Tibial nerve (tissue), 4 donors: ENCODE measurements around the gene ALX4. TPM values are rescaled to one million over a fixed set of nuclear protein-coding genes. Genes with fewer than 3 reads are reported as not detected.

Experiments used
- DNase-seq, 2 donors: peaks; one replicate each; pipeline ENCODE4 v3.0.0-alpha.2; 2019; ENCODE audit warnings: low spot score in 2 of 2
- H3K27ac ChIP-seq, 4 donors: fragments of 200-600 bp; sonication (generic) in 3 of 4; one replicate each; pipeline ENCODE4 v1.5.1; 2017 to 2019; ENCODE audit warnings: mild to moderate bottlenecking in 1 of 4
- H3K27me3 ChIP-seq, 2 donors: fragments of 200-600 bp; sonication (generic) in 1 of 2; one replicate each; pipeline versions ENCODE4 v1.5.1 to v1.6.0; 2017 to 2019
- H3K36me3 ChIP-seq, 3 donors: fragments of 200-600 bp; sonication (generic); one replicate each; pipeline ENCODE4 v1.5.1; 2018 to 2019
- H3K4me1 ChIP-seq, 4 donors: fragments of 200-600 bp; sonication (generic) in 3 of 4; one replicate each; pipeline ENCODE4 v1.5.1; 2017 to 2019
- H3K4me3 ChIP-seq, 4 donors: fragments of 200-600 bp; sonication (generic) in 3 of 4; one replicate each; pipeline ENCODE4 v1.5.1; 2017 to 2019; ENCODE audit warnings: mild to moderate bottlenecking in 1 of 4, moderate library complexity in 1 of 4
- H3K9me3 ChIP-seq, 4 donors: fragments of 200-600 bp; sonication (generic) in 3 of 4; one replicate each; pipeline ENCODE4 v1.5.1; 2017 to 2019
- EP300 ChIP-seq, 2 donors: sonication (generic); formaldehyde crosslinking; IDR thresholded peaks; one replicate each; pipeline ENCODE4 v1.6.1; 2017; ENCODE audit warnings: antibody characterized with exemption in 2 of 2, mild to moderate bottlenecking in 1 of 2
- POLR2A ChIP-seq, 2 donors: fragments of 450-650 bp; IDR thresholded peaks; one replicate each; pipeline ENCODE4 v1.6.1; 2017; ENCODE audit warnings: antibody characterized with exemption in 2 of 2, mild to moderate bottlenecking in 2 of 2, moderate library complexity in 2 of 2
- WGBS, 2 donors: methylation state at CpG; one replicate each; pipeline ENCODE4 v1.1.5; 2018; 5-methylcytosine and 5-hydroxymethylcytosine counted together
- total RNA-seq, 4 donors: library from RNA; depleted of rRNA; stranded (reverse); fragments of >200 nt; gene quantifications; one replicate each; pipeline ENCODE4 v1.1.0, GENCODE V29; 2016
- TF ChIP-seq, protein P1 (sequence below), 5 experiments: fragments of 200-600 bp in 3 of 5; fragments of 450-650 bp in 2 of 5; sonication (generic) in 3 of 5; IDR thresholded peaks; one replicate each; pipeline ENCODE4 v1.5.1; 2016 to 2019; ENCODE audit warnings: antibody characterized with exemption in 5 of 5, mild to moderate bottlenecking in 3 of 5, moderate library complexity in 2 of 5

ALX4 gene
- total RNA-seq, 4 donors from 2014 or later, result under 0.01 to 0.30 (median 0.22) TPM; not detected in 1

DNA sequence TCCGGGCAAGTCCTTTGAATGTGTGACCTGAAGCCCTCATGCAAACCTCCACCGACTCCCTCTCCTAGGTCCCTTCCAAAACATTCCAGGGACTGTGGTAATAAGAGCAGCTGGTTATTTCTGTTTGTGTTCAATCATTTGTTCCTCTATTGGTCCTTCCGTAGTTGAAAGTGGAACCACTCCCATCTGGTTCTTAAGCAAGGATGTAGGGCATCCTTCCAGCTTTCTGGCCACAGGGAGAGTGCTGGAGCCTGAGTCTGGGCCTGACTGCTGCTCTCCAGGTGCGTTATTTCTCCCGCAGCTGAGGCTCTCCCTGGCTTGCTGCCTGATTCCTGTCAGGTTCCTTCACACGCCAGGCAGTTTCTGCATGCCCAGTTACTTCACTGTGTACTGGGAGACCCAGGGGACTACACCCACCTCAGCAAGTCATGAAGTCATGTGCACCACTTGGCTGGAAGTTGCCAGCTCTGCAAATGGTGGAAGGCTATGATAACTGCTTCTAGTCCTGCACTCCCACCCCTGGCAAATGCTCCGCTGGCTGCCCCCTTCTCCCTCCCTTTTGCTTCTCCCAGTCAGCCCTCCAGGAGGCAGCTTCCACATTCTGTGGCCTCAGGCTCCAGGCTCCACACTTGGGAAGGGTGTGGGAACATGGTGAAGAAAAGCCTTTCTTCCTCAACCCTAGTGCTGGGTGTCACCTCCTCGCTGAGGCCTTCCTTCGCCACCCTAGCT, 4.0 kb upstream of the ALX4 start:
- no peak for TF ChIP-seq POLR2A (IDR thresholded peaks at IDR 0.05)
- TF ChIP-seq, protein P1, sequence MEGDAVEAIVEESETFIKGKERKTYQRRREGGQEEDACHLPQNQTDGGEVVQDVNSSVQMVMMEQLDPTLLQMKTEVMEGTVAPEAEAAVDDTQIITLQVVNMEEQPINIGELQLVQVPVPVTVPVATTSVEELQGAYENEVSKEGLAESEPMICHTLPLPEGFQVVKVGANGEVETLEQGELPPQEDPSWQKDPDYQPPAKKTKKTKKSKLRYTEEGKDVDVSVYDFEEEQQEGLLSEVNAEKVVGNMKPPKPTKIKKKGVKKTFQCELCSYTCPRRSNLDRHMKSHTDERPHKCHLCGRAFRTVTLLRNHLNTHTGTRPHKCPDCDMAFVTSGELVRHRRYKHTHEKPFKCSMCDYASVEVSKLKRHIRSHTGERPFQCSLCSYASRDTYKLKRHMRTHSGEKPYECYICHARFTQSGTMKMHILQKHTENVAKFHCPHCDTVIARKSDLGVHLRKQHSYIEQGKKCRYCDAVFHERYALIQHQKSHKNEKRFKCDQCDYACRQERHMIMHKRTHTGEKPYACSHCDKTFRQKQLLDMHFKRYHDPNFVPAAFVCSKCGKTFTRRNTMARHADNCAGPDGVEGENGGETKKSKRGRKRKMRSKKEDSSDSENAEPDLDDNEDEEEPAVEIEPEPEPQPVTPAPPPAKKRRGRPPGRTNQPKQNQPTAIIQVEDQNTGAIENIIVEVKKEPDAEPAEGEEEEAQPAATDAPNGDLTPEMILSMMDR (IDR thresholded peaks at IDR 0.05), result no peak
- TF ChIP-seq EP300 (IDR thresholded peaks at IDR 0.05), result no peak
- no peak overlapping the region for H3K4me3 ChIP-seq
- DNase-seq, result no peak
- no peak overlapping the region for H3K27ac ChIP-seq
- H3K9me3 ChIP-seq, result peaks cover 0 to 5% (median 0%) of the 10 kb centered on the region in 4 donors
- H3K27me3 ChIP-seq, result peaks cover 3 to 99% of the 10 kb centered on the region in 2 donors
- 38 to 41% methylated on average over 9 of the region's 9 CpGs for WGBS, 2 donors
- no peaks in the 10 kb centered on the region for H3K36me3 ChIP-seq
- H3K4me1 ChIP-seq, result peaks cover 0 to 46% (median 27%) of the 10 kb centered on the region in 4 donors

DNA sequence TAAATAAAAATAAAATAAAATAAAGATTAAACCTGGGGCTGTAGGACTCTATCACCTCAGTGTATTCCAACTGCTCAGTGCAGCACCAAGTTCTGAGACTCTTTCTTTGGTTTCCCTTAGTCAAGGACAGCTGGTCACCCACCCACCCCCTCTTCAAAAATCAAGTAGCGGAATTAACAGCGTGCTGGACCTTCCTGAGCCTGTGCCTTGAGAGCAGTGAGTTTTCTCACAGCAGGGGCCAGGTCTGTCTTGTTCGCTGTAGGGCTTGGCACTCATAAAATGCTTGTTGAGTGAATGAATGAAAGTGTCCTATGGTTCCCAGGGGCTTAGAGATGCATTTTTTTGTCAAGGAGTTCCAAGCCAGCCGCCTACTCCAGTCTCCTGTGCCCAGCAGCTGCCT, 2.9 kb upstream of the ALX4 start:
- H3K4me3 ChIP-seq, result no peak overlapping the region
- H3K27ac ChIP-seq, result no peak overlapping the region
- no peaks in the 10 kb centered on the region for H3K36me3 ChIP-seq
- H3K4me1 ChIP-seq, result peaks cover 0 to 50% (median 27%) of the 10 kb centered on the region in 4 donors
- no peak for DNase-seq
- H3K27me3 ChIP-seq, result peaks cover 3 to 99% of the 10 kb centered on the region in 2 donors
- 21 to 28% methylated on average over 4 of the region's 4 CpGs for WGBS, 2 donors
- no peak for TF ChIP-seq EP300 (IDR thresholded peaks at IDR 0.05)
- TF ChIP-seq POLR2A (IDR thresholded peaks at IDR 0.05), result no peak
- TF ChIP-seq, protein P1 (IDR thresholded peaks at IDR 0.05), result no peak
- H3K9me3 ChIP-seq, result peaks cover 0 to 5% (median 0%) of the 10 kb centered on the region in 4 donors

DNA sequence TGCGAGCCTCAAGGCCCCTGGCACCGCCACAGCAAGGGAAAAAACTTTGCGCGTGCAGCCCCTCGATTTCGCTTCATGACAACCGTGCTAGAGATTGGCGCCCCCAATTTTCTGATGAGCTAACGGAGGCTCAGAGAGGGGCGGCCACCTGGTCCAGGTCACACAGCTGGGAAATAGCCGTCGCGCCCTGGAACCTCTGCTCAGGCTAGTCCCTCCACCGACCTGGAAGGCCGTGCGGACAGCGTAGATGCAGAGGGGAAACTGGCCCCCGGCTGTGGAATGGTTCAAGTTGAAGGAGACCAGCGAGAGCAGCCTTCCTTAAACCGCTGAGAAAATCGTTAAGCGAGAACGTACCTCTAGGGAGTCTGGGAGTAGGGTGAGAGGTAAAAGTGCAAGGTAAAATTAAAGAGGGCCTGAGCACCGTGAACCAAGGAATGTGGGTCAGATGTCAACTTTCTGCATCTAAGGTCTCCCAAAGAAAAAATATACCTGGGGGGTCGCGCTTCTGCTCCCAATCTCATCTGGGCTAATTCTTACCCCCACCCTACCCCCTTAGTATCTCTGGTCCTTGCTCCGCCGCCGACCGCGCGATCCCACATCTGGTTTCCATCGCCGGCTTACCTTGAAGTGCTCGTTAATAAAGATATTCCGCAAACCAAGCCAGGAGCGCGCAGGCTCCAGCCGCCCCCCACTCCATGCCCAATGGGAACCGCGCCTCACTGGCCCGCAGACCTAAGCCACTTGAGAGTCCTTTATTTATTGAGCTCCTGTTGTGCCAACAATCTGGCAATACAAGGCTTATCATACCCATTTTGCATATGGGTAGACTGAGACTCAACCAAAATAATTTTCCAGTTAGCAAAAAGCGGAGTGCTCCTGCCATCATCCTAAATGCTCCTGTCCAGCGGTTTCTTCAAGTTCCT, 1.7 kb upstream of the ALX4 start:
- TF ChIP-seq POLR2A (IDR thresholded peaks at IDR 0.05) (no peak), EP300 (IDR thresholded peaks at IDR 0.05) (no peak)
- TF ChIP-seq, protein P1 (IDR thresholded peaks at IDR 0.05), result no peak
- H3K4me1 ChIP-seq, result peaks cover 0 to 42% (median 22%) of the 10 kb centered on the region in 4 donors
- H3K4me3 ChIP-seq, result no peak overlapping the region
- no peak for DNase-seq
- H3K36me3 ChIP-seq, result no peaks in the 10 kb centered on the region
- H3K9me3 ChIP-seq, result peaks cover 0 to 5% (median 0%) of the 10 kb centered on the region in 4 donors
- 20 to 24% methylated on average over 42 to 44 of the region's 44 CpGs for WGBS, 2 donors
- H3K27me3 ChIP-seq, result peaks cover 3 to 97% of the 10 kb centered on the region in 2 donors
- no peak overlapping the region for H3K27ac ChIP-seq

DNA sequence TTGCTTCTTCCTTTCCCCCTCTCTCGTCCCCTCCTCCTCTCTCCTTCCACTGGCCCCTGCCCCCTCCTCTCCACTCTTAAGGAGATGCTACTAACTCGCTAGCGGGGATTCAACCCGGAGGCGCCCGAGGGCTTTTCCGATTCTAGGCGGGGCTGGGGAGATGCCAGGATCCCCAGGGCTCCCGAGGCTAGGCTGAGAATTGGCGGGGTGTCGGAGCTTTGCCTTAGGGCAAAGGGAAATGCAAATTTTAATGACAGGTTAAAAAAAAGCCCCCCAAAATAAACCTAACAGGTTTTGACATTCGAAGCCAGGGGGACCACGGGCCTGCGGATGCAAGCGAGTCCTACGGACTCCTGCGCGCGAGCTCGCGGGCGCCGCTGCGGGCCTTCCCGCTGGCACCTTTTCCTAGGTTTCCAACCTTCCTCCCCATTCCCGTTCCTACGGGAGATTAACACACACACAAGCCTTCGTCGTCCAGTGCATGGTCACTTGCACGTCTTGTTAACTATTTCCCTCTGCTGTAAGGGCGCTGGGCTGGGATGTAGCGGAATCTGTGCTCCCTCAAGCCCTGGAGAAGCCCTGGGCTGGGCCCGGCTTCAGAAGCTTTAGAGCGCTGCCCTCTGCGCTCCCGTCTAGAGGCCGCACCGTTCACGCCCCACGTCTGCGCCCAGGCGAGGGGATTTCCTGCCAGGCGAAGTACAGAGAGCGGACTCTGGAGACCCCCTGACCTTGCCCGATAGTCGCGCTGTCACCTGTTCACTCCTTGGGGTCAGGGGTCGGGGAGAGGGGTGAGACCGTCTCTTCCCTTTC, 729 bp upstream of the ALX4 start:
- H3K4me1 ChIP-seq, result peaks cover 0 to 41% (median 15%) of the 10 kb centered on the region in 4 donors
- H3K4me3 ChIP-seq, result peak overlapping the region in 2 of 4 donors; percentile 30 to 44
- no peak for DNase-seq
- TF ChIP-seq POLR2A (IDR thresholded peaks at IDR 0.05), result no peak
- TF ChIP-seq, protein P1 (IDR thresholded peaks at IDR 0.05), result no peak
- no peak for TF ChIP-seq EP300 (IDR thresholded peaks at IDR 0.05)
- WGBS, 2 donors, result 5 to 10% methylated on average over 49 of the region's 49 CpGs
- H3K27me3 ChIP-seq, result peaks cover 0 to 97% of the 10 kb centered on the region in 2 donors
- peaks cover 0 to 5% (median 0%) of the 10 kb centered on the region in 4 donors for H3K9me3 ChIP-seq
- H3K27ac ChIP-seq, result no peak overlapping the region
- H3K36me3 ChIP-seq, result no peaks in the 10 kb centered on the region
